Lower leg skin (tissue), 3 donors: ENCODE data around the gene TRIM29.
"Not testable (repeated sequence)": the region's sequence is repeated elsewhere in the genome, so short reads cannot be mapped to it uniquely, and the experiment has no call there.

Experiments
- POLR2A ChIP-seq, 2 donors: fragments of 450-650 bp; IDR thresholded peaks; one replicate each; pipeline ENCODE4 v1.6.1; 2016 to 2017; ENCODE audit warnings: antibody characterized with exemption in 2 of 2, mild to moderate bottlenecking in 1 of 2, moderate library complexity in 1 of 2
- TF ChIP-seq, protein P1 (sequence below), 3 donors: fragments of 450-650 bp; IDR thresholded peaks; one replicate each; pipeline ENCODE4 v1.5.1; 2016; ENCODE audit warnings: antibody characterized with exemption in 3 of 3, mild to moderate bottlenecking in 3 of 3, moderate library complexity in 2 of 3

DNA sequence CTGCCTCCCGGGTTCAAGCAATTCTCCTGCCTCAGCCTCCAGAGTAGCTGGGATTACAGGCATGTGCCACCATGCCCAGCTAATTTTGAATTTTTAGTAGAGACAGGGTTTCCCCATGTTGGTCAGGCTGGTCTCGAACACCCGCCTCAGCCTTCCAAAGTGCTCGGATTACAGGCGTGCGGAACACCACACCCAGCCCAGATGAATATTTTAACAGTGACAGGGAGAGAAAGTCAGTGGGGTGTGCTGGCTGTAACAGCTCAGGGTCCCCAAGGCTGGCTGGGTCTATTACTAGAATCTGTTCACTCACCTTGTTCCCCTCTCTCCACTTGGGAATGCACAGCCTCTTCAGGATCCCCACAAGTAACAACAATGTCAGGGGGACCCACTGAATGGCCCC, 42.1 kb upstream of the TRIM29 start:
- TF ChIP-seq, protein P1, sequence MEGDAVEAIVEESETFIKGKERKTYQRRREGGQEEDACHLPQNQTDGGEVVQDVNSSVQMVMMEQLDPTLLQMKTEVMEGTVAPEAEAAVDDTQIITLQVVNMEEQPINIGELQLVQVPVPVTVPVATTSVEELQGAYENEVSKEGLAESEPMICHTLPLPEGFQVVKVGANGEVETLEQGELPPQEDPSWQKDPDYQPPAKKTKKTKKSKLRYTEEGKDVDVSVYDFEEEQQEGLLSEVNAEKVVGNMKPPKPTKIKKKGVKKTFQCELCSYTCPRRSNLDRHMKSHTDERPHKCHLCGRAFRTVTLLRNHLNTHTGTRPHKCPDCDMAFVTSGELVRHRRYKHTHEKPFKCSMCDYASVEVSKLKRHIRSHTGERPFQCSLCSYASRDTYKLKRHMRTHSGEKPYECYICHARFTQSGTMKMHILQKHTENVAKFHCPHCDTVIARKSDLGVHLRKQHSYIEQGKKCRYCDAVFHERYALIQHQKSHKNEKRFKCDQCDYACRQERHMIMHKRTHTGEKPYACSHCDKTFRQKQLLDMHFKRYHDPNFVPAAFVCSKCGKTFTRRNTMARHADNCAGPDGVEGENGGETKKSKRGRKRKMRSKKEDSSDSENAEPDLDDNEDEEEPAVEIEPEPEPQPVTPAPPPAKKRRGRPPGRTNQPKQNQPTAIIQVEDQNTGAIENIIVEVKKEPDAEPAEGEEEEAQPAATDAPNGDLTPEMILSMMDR (IDR thresholded peaks at IDR 0.05), result not testable (repeated sequence)
- not testable (repeated sequence) for TF ChIP-seq POLR2A (IDR thresholded peaks at IDR 0.05)
